Caco-2 (cell line): ENCODE data around the gene PF4V1. TPM values are rescaled to one million over a fixed set of nuclear protein-coding genes. Genes with fewer than 3 reads are reported as not detected.
"Not testable (repeated sequence)": the region's sequence is repeated elsewhere in the genome, so short reads cannot be mapped to it uniquely, and the experiment has no call there.

ENCODE experiments used
- BruUV-seq: library from RNA; stranded (reverse); fragments of 400-500 nt; replicated peaks from 2 replicates; lab custom pipeline; 2021; lab: Mats Ljungman, UMichigan
- CTCF ChIA-PET: fragments of 300-600 bp; sonication (Branson Sonifier 250); formaldehyde crosslinking; loops from one replicate; lab custom pipeline; 2022; ENCODE audit warnings: antibody characterized with exemption; lab: Charles Lee
- POLR2A ChIA-PET: fragments of 300-600 bp; sonication (Branson Sonifier 250); formaldehyde crosslinking; loops from one replicate; lab custom pipeline; 2022; ENCODE audit warnings: antibody characterized with exemption; lab: Charles Lee
- DNase-seq, 2 experiments: peaks; one replicate each; pipeline versions ENCODE4 v3.0.0 to v3.0.0-alpha.2; 2020 to 2022
- H3K27me3 ChIP-seq: replicated peaks from 2 replicates; pipeline ENCODE4 v1.6.0; 2011; ENCODE audit warnings: low read length; ENCODE audit not compliant: control insufficient read depth, insufficient read depth
- H3K36me3 ChIP-seq: 2 replicates; pipeline ENCODE4 v1.5.1; 2011; ENCODE audit warnings: low read length; ENCODE audit not compliant: control insufficient read depth, insufficient read depth
- H3K4me1 ChIP-seq: fragments of 250-450 bp; sonication (Bioruptor Pico); 2 replicates; pipeline ENCODE4 v1.5.1; 2020; ENCODE audit warnings: mild to moderate bottlenecking
- H3K4me3 ChIP-seq: 2 replicates; pipeline ENCODE4 v1.5.1; 2011; ENCODE audit warnings: low read depth, mild to moderate bottlenecking, control low read depth, low read length
- H3K9me3 ChIP-seq: fragments of 250-450 bp; sonication (Bioruptor Pico); 2 replicates; pipeline ENCODE4 v1.5.1; 2020; ENCODE audit warnings: mild to moderate bottlenecking, moderate library complexity
- H3K27ac Mint-ChIP-seq: one replicate; pipeline ENCODE4 v1.8.0; 2022; ENCODE audit warnings: mixed read lengths; ENCODE audit not compliant: unreplicated experiment
- H3K27me3 Mint-ChIP-seq: one replicate; pipeline ENCODE4 v1.8.0; 2022; ENCODE audit warnings: mixed read lengths; ENCODE audit not compliant: insufficient read depth, unreplicated experiment
- H3K36me3 Mint-ChIP-seq: one replicate; pipeline ENCODE4 v1.8.0; 2022; ENCODE audit warnings: mild to moderate bottlenecking, mixed read lengths; ENCODE audit not compliant: insufficient read depth, unreplicated experiment
- H3K4me1 Mint-ChIP-seq: one replicate; pipeline ENCODE4 v1.8.0; 2022; ENCODE audit warnings: low read depth, mixed read lengths; ENCODE audit not compliant: unreplicated experiment
- H3K4me3 Mint-ChIP-seq: one replicate; pipeline ENCODE4 v1.8.0; 2022; ENCODE audit warnings: mild to moderate bottlenecking, moderate library complexity, mixed read lengths; ENCODE audit not compliant: unreplicated experiment
- H3K9me3 Mint-ChIP-seq: one replicate; pipeline ENCODE4 v1.8.0; 2022; ENCODE audit warnings: mixed read lengths; ENCODE audit not compliant: unreplicated experiment
- intact Hi-C: fragments of 100-400 bp; cut with micrococcal nuclease; formaldehyde crosslinking; loops from one replicate; pipeline ENCODE4 v1.10.0; 2022; ENCODE audit not compliant: unreplicated experiment
- total RNA-seq: library from RNA; stranded (reverse); gene quantifications from 2 replicates; pipeline ENCODE4 v1.2.3, GENCODE V29; 2022
- TF ChIP-seq, protein P1 (sequence below), 2 experiments: fragments of 200-600 bp in 1 of 2; IDR thresholded peaks; 1 replicate in 1 of 2; 2 replicates in 1 of 2; pipeline versions ENCODE4 v1.5.1 to v1.8.0; 2011 to 2022; ENCODE audit warnings: antibody characterized with exemption in 1 of 2, control low read depth in 1 of 2, inconsistent platforms in 1 of 2, low read depth in 1 of 2, low read length in 1 of 2, mild to moderate bottlenecking in 1 of 2, moderate library complexity in 1 of 2; ENCODE audit not compliant: insufficient read depth in 1 of 2, severe bottlenecking in 1 of 2, unreplicated experiment in 1 of 2

The PF4V1 gene
- total RNA-seq, 1 experiment from 2014 or later: not detected

DNA sequence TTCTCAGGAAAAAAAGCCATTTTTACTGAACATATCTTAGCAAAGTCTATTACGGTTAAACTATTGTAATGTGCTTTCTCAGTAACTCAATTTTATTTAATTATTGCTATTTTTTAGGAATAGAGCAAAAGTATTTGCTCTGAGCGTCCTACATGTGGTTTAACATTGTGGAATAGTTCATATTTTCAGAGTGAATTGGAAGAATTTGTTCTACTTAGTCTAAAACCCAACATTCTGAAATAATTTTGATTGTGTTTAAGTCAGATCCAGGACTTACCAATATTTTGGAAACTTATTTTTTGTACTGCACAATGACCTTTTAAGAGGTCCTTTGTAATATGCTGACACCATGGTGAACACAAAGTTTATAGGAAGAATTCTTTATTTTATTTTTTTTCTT is 43.3 kb downstream of the PF4V1 start:
- Mint-ChIP-seq H3K4me3 (no peak overlapping the region), H3K36me3 (no peaks in the 10 kb centered on the region), H3K4me1 (peaks cover 7% of the 10 kb centered on the region), H3K9me3 (no peaks in the 10 kb centered on the region), H3K27me3 (no peaks in the 10 kb centered on the region), H3K27ac (no peak overlapping the region)
- H3K4me3 ChIP-seq: no peak overlapping the region
- no peaks in the 10 kb centered on the region for H3K9me3 ChIP-seq
- TF ChIP-seq, protein P1, sequence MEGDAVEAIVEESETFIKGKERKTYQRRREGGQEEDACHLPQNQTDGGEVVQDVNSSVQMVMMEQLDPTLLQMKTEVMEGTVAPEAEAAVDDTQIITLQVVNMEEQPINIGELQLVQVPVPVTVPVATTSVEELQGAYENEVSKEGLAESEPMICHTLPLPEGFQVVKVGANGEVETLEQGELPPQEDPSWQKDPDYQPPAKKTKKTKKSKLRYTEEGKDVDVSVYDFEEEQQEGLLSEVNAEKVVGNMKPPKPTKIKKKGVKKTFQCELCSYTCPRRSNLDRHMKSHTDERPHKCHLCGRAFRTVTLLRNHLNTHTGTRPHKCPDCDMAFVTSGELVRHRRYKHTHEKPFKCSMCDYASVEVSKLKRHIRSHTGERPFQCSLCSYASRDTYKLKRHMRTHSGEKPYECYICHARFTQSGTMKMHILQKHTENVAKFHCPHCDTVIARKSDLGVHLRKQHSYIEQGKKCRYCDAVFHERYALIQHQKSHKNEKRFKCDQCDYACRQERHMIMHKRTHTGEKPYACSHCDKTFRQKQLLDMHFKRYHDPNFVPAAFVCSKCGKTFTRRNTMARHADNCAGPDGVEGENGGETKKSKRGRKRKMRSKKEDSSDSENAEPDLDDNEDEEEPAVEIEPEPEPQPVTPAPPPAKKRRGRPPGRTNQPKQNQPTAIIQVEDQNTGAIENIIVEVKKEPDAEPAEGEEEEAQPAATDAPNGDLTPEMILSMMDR (IDR thresholded peaks at IDR 0.05; ENCODE audit: insufficient read depth in 1 of 2, low read depth in 1 of 2, low read length in 1 of 2, severe bottlenecking in 1 of 2, unreplicated experiment in 1 of 2): no peak
- intact Hi-C loops: no loop called here
- no peaks in the 10 kb centered on the region for H3K27me3 ChIP-seq
- no TSS peak for BruUV-seq
- no peak for DNase-seq
- CTCF ChIA-PET: no interaction called here
- POLR2A ChIA-PET: no interaction called here
- H3K4me1 ChIP-seq: peaks cover 29% of the 10 kb centered on the region
- no peaks in the 10 kb centered on the region for H3K36me3 ChIP-seq

DNA sequence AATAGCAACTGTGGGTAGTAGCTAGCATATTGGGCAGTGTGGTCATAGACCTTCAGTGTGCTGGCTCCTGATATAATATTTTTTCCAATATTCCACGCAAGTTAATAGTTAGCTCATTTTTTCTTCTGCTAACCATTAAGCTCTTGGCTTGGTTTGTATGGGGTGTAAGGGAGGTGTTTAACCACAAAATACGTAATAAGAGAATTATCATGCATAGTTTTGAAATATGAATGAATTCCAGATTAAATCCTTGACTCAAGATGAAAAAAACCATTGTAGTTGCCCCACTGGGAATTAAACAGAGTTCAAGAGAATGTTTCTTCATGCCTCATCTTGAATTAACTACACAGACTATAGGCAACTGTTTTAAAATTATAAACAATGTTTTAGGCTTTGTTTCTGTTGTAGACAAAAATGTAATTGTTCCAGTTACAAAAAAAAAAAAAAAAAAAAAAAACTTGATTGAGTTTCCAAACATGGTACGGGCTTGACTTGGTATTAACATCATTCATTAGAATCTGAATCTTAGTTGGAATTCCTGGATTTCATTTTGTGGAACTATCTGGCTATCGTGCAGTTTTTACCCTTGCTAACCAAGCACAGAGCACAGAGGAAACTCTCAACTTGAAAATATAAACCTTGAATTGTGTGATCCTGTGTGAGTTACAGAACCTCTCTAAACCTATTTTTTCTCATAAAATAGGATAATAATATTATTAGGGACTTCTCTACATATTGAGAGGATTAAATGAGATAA is 44.5 kb downstream of the PF4V1 start:
- CTCF ChIA-PET: no interaction called here
- BruUV-seq: no TSS peak
- H3K4me3 ChIP-seq: no peak overlapping the region
- TF ChIP-seq, protein P1 (IDR thresholded peaks at IDR 0.05; ENCODE audit: insufficient read depth in 1 of 2, low read depth in 1 of 2, low read length in 1 of 2, severe bottlenecking in 1 of 2, unreplicated experiment in 1 of 2): no peak
- no peaks in the 10 kb centered on the region for H3K4me1 Mint-ChIP-seq
- no peak overlapping the region for H3K27ac Mint-ChIP-seq
- POLR2A ChIA-PET: no interaction called here
- DNase-seq: no peak
- no peaks in the 10 kb centered on the region for H3K27me3 ChIP-seq
- no peak overlapping the region for H3K4me3 Mint-ChIP-seq
- intact Hi-C loops: no loop called here
- no peaks in the 10 kb centered on the region for H3K9me3 ChIP-seq
- H3K9me3 Mint-ChIP-seq: no peaks in the 10 kb centered on the region
- H3K27me3 Mint-ChIP-seq: no peaks in the 10 kb centered on the region
- H3K4me1 ChIP-seq: peaks cover 20% of the 10 kb centered on the region
- no peaks in the 10 kb centered on the region for H3K36me3 Mint-ChIP-seq
- H3K36me3 ChIP-seq: no peaks in the 10 kb centered on the region

DNA sequence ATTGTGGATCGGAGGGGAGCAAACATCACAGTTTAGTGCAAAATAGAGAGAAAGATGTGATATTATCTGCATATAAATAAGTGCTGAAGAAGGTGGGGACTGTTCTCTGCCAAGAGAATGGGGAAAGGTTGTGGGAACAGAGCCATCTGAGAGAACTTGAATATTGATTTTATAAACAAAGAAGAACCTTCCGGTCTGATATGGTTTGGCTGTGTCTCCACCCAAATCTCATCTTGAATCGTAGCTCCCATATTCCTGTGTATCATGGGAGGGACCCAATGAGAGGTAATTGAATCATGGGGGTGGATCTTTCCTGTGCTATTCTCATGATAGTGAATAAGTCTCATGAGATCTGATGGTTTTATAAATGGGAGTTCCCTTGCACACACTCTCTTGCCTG is 46.2 kb downstream of the PF4V1 start:
- H3K4me3 Mint-ChIP-seq, DNase-seq, H3K27me3 ChIP-seq, CTCF ChIA-PET, H3K36me3 Mint-ChIP-seq, H3K27ac Mint-ChIP-seq, H3K9me3 ChIP-seq, BruUV-seq, intact Hi-C loops, POLR2A ChIA-PET, H3K9me3 Mint-ChIP-seq, H3K27me3 Mint-ChIP-seq, H3K4me1 Mint-ChIP-seq, H3K4me3 ChIP-seq, H3K36me3 ChIP-seq: not testable (repeated sequence)
- H3K4me1 ChIP-seq: peaks cover 11% of the 10 kb centered on the region
